Progenitor cell of endocrine pancreas (in vitro differentiated cells): ENCODE data around the gene CCDC82. TPM values are rescaled to one million over a fixed set of nuclear protein-coding genes. Genes with fewer than 3 reads are reported as not detected.

ENCODE experiments used
- DNase-seq: peaks from one replicate; pipeline ENCODE4 v3.0.0; 2021; ENCODE audit warnings: low spot score; ENCODE audit not compliant: unreplicated experiment
- H3K27ac Mint-ChIP-seq: 2 replicates; pipeline ENCODE4 v1.8.0; 2021; ENCODE audit warnings: mild to moderate bottlenecking, moderate library complexity, mixed read lengths
- H3K27me3 Mint-ChIP-seq: 2 replicates; pipeline ENCODE4 v1.8.0; 2021; ENCODE audit warnings: mixed read lengths
- H3K36me3 Mint-ChIP-seq: 2 replicates; pipeline ENCODE4 v1.8.0; 2022; ENCODE audit warnings: mixed read lengths; ENCODE audit not compliant: insufficient read depth
- H3K4me1 Mint-ChIP-seq: 2 replicates; pipeline ENCODE4 v1.8.0; 2021; ENCODE audit warnings: low read depth, mixed read lengths
- H3K4me3 Mint-ChIP-seq: 2 replicates; pipeline ENCODE4 v1.8.0; 2021; ENCODE audit warnings: low read depth, mild to moderate bottlenecking, moderate library complexity, mixed read lengths
- H3K9me3 Mint-ChIP-seq: 2 replicates; pipeline ENCODE4 v1.8.0; 2021; ENCODE audit warnings: low read depth, mixed read lengths
- total RNA-seq: library from RNA; stranded (reverse); gene quantifications from 2 replicates; pipeline ENCODE4 v1.2.1, GENCODE V29; 2021
- TF ChIP-seq, protein P1 (sequence below): fragments of 200-600 bp; sonication (generic); IDR thresholded peaks from one replicate; pipeline ENCODE4 v1.5.0; 2021; ENCODE audit warnings: antibody characterized with exemption, mild to moderate bottlenecking; ENCODE audit not compliant: unreplicated experiment

The CCDC82 gene
- total RNA-seq, 1 donor from 2014 or later = 26.3 TPM

DNA sequence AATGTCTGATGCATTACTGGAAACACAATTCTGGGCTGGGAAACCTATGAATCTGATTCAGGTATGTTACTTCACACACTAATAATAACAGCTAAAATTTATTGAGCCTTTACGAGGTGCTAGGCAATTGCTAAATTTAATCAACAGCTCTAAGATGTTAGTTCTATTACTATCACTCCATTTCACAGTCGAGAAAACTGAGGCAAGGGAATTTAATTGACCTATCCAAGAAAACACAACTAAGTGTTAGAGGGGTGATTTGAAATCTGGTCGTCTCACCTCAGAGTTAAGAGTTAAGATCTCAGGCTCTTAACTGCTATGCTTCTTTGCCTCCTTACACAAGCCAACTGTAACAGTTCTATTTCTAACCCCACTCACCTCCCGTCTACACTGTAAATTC is 55.5 kb downstream of the CCDC82 start:
- TF ChIP-seq, protein P1, sequence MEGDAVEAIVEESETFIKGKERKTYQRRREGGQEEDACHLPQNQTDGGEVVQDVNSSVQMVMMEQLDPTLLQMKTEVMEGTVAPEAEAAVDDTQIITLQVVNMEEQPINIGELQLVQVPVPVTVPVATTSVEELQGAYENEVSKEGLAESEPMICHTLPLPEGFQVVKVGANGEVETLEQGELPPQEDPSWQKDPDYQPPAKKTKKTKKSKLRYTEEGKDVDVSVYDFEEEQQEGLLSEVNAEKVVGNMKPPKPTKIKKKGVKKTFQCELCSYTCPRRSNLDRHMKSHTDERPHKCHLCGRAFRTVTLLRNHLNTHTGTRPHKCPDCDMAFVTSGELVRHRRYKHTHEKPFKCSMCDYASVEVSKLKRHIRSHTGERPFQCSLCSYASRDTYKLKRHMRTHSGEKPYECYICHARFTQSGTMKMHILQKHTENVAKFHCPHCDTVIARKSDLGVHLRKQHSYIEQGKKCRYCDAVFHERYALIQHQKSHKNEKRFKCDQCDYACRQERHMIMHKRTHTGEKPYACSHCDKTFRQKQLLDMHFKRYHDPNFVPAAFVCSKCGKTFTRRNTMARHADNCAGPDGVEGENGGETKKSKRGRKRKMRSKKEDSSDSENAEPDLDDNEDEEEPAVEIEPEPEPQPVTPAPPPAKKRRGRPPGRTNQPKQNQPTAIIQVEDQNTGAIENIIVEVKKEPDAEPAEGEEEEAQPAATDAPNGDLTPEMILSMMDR = no peak
- Mint-ChIP-seq H3K4me1 (peaks cover 49% of the 10 kb centered on the region), H3K36me3 (peaks cover 9% of the 10 kb centered on the region), H3K27ac (no peak overlapping the region), H3K9me3 (no peaks in the 10 kb centered on the region), H3K4me3 (no peak overlapping the region), H3K27me3 (no peaks in the 10 kb centered on the region)
- no peak for DNase-seq

DNA sequence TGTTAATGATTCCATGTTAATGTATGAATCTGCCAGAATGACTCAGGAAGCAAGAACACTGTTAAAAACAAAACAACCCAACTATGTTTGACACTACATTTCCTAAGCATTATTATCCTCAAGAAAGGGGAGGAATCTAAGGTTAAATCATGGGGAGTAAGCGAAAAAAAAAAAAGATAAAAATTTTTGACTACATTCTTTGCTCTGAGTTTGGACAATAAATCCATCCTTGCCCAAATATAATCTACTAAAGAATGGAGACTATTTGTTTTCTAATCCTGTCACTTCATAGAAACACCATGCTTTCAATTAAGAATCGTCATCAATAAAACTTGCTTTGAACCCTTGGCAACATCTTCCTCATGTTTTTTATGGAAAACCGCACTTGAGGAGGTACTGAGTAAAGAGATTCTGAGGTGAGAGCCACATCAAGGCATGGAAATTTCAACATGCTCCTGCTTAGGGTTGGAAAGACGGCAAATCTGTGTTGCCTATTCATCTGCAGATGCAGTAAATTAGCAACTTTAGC is 56.5 kb downstream of the CCDC82 start:
- Mint-ChIP-seq H3K27me3 (no peaks in the 10 kb centered on the region), H3K4me1 (peaks cover 46% of the 10 kb centered on the region), H3K27ac (no peak overlapping the region), H3K4me3 (no peak overlapping the region), H3K36me3 (peaks cover 9% of the 10 kb centered on the region), H3K9me3 (no peaks in the 10 kb centered on the region)
- no peak for DNase-seq
- TF ChIP-seq, protein P1 = no peak

DNA sequence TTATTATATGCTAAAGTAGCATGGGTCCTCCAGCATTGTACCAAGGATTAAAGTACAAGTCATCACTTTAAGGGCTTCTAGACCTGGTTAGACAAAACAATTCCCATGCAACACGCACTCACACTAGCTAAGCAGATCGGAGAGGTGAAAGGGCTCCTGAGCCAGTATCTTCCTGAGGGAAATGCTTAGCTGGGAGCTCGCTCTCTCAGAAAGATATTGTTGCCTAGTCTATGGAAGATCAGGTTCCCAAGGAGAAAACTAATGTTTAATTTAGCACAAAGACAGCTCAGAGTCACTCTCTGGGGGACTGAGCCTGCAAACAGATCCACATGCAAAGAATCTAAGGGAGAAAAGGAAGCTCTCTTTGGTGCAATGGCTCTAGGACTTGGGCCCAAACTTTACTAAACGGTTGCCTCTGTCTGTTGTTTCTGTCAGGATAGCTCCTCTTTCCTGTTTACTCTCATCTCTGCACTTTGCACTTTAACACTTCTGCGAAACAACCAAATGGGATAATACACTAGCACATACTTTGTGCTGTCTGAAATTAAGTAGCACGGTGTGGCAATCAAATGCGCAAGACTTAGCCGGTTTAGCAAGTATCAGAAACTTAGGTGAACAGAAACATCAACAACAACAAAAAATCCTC is 57.5 kb downstream of the CCDC82 start:
- Mint-ChIP-seq H3K9me3 (no peaks in the 10 kb centered on the region), H3K4me3 (no peak overlapping the region), H3K36me3 (peaks cover 9% of the 10 kb centered on the region), H3K4me1 (peaks cover 36% of the 10 kb centered on the region), H3K27me3 (no peaks in the 10 kb centered on the region), H3K27ac (peak overlapping the region; percentile 2)
- DNase-seq = no peak
- TF ChIP-seq, protein P1 = no peak

DNA sequence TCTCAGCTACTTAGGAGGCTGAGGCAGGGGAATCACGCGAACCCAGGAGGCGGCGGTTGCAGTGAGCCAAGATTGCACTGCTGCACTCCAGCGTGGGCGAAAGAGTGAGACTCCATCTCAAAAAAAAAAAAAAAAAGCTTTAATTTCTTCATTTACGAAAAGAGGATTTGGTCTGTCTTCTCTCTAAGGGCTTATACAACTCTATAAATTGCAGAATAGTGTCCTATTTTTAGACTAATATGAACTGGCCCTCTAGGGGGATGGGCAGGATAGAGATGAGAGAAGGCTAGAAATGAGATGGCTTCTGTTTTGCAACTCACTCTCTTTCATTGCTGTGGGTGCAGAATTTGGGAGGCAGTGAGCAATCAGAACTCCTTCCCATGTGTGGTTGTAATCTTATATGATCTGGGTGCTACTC is 58.0 kb downstream of the CCDC82 start:
- no peaks in the 10 kb centered on the region for H3K27me3 Mint-ChIP-seq
- DNase-seq = no peak
- H3K4me3 Mint-ChIP-seq = no peak overlapping the region
- peaks cover 9% of the 10 kb centered on the region for H3K36me3 Mint-ChIP-seq
- H3K27ac Mint-ChIP-seq = no peak overlapping the region
- TF ChIP-seq, protein P1 = no peak
- H3K9me3 Mint-ChIP-seq = no peaks in the 10 kb centered on the region
- H3K4me1 Mint-ChIP-seq = peaks cover 33% of the 10 kb centered on the region

DNA sequence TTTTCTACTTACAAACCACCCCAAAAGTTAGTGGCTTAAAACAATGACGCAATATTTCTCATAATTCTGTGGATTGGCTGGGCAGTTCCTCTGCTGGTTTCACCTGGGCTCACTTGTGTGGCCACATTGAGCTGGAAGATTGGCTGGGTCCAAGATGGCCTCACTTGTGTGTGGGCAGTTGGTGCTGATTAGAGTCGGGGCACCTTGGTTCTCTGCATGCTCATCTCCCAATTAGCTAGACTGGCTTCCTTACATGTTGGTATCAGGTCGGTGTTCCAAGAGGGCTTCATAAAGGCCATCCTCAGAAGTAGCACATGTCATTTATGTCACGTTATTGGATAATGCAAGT is 59.2 kb downstream of the CCDC82 start:
- no peak overlapping the region for H3K27ac Mint-ChIP-seq
- peaks cover 29% of the 10 kb centered on the region for H3K4me1 Mint-ChIP-seq
- no peak for DNase-seq
- H3K9me3 Mint-ChIP-seq = no peaks in the 10 kb centered on the region
- TF ChIP-seq, protein P1 = no peak
- H3K36me3 Mint-ChIP-seq = peaks cover 7% of the 10 kb centered on the region
- no peak overlapping the region for H3K4me3 Mint-ChIP-seq
- no peaks in the 10 kb centered on the region for H3K27me3 Mint-ChIP-seq
